Prostate gland (tissue), 2 donors: ENCODE data around the gene ADCY7. TPM values are rescaled to one million over a fixed set of nuclear protein-coding genes. Genes with fewer than 3 reads are reported as not detected.

Source experiments
- DNase-seq: peaks from one replicate; pipeline ENCODE4 v3.0.0-alpha.2; 2019; ENCODE audit warnings: low spot score
- H3K27ac ChIP-seq, 2 donors: fragments of 200-600 bp; sonication (generic); 2 replicates each; pipeline ENCODE4 v1.5.1; 2017 to 2019
- H3K27me3 ChIP-seq: fragments of 200-600 bp; sonication (generic); replicated peaks from 2 replicates; pipeline ENCODE4 v1.5.1; 2019; ENCODE audit not compliant: insufficient read depth
- H3K36me3 ChIP-seq, 2 donors: fragments of 200-600 bp; sonication (generic); 1 replicate in 1 of 2; 2 replicates in 1 of 2; pipeline versions ENCODE4 v1.5.1 to v1.8.1; 2017 to 2019
- H3K4me1 ChIP-seq: fragments of 200-600 bp; sonication (generic); replicated peaks from 2 replicates; pipeline ENCODE4 v1.5.1; 2019
- H3K4me3 ChIP-seq, 2 donors: fragments of 200-600 bp; sonication (generic); 2 replicates each; pipeline ENCODE4 v1.5.1; 2017 to 2019
- H3K9me3 ChIP-seq: fragments of 200-600 bp; sonication (generic); 2 replicates; pipeline ENCODE4 v1.5.1; 2017
- POLR2A ChIP-seq: fragments of 450-650 bp; IDR thresholded peaks from one replicate; pipeline ENCODE4 v1.6.1; 2016; ENCODE audit warnings: antibody characterized with exemption, mild to moderate bottlenecking
- POLR2AphosphoS5 ChIP-seq: sonication (generic); formaldehyde crosslinking; IDR thresholded peaks from one replicate; pipeline ENCODE4 v1.6.1; 2017; ENCODE audit warnings: antibody characterized with exemption
- WGBS: methylation state at CpG from one replicate; pipeline ENCODE4 v1.1.5; 2018; 5-methylcytosine and 5-hydroxymethylcytosine counted together
- intact Hi-C: fragments of 100-400 bp; cut with DNase I; formaldehyde crosslinking; loops from one replicate; pipeline ENCODE4 v1.14.2; 2022
- total RNA-seq, 2 donors: library from RNA; depleted of rRNA; stranded (reverse); fragments of >200 nt; gene quantifications; one replicate each; pipeline ENCODE4 v1.1.0, GENCODE V29; 2016
- TF ChIP-seq, protein P1 (sequence below), 4 experiments: fragments of 200-600 bp in 2 of 4; fragments of 450-650 bp in 2 of 4; sonication (generic) in 2 of 4; IDR thresholded peaks; 1 replicate in 3 of 4; 2 replicates in 1 of 4; pipeline ENCODE4 v1.5.1; 2016 to 2019; ENCODE audit warnings: antibody characterized with exemption in 4 of 4, mild to moderate bottlenecking in 2 of 4, moderate library complexity in 2 of 4

Gene ADCY7
- total RNA-seq, 2 donors from 2014 or later = 2.0 to 10.9 TPM

DNA sequence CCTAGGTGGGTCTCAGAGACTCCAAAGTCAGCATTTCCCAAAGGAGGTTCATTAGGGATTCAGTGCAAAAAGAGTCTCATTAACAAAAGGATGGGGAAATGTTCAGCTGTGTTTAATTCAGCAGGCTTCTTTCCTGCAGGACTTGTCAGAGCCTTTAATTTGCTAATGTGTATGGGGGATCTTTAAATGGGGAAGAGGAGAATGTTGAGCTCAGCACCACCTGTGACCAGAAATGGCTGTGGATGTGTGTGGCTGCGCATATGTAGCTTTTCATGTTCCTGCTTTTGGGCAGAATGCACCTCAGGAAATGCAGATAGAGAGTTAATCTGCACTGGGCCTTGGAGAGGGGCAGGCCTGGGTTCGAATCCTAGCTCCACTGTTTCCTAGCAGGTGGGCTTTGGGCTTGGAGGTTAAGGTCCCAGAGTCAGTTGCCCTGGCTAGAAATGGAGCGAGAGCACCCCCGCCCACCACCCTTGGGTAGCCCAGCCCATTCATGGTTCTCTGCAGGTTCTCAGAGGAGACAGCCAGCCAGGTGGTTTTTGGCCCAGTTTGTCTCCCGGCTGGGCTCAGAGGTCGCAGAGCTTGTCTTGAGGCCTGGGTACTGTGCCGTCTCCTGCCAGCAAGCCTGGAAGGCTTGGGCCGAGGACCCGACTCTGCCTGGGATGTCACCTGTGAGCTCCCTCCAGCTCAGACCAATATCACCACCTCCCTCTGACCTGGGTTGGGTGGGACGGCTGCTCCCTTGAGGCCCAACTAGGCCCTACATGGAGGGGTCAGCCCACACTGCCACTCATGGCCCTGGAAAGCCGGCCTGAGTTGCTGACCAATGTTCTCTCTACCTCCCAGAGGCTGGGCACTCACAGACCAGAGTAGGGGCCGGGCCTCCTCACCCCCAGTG is 9.3 kb downstream of the ADCY7 start:
- Histone ChIP-seq H3K36me3 (no peaks in the 10 kb centered on the region), H3K4me3 (no peak overlapping the region), H3K9me3 (no peaks in the 10 kb centered on the region), H3K27me3 (no peaks in the 10 kb centered on the region), H3K4me1 (no peaks in the 10 kb centered on the region), H3K27ac (no peak overlapping the region)
- intact Hi-C loops = no loop called here
- TF ChIP-seq POLR2AphosphoS5 (no peak), POLR2A (no peak)
- TF ChIP-seq, protein P1, sequence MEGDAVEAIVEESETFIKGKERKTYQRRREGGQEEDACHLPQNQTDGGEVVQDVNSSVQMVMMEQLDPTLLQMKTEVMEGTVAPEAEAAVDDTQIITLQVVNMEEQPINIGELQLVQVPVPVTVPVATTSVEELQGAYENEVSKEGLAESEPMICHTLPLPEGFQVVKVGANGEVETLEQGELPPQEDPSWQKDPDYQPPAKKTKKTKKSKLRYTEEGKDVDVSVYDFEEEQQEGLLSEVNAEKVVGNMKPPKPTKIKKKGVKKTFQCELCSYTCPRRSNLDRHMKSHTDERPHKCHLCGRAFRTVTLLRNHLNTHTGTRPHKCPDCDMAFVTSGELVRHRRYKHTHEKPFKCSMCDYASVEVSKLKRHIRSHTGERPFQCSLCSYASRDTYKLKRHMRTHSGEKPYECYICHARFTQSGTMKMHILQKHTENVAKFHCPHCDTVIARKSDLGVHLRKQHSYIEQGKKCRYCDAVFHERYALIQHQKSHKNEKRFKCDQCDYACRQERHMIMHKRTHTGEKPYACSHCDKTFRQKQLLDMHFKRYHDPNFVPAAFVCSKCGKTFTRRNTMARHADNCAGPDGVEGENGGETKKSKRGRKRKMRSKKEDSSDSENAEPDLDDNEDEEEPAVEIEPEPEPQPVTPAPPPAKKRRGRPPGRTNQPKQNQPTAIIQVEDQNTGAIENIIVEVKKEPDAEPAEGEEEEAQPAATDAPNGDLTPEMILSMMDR (IDR thresholded peaks at IDR 0.05) = no peak
- WGBS = 83% methylated on average over 12 of the region's 12 CpGs
- no peak for DNase-seq

GRCh38 chr16:50276326-50276640 is 9.9 kb downstream of the ADCY7 start:
- Histone ChIP-seq H3K4me1 (no peaks in the 10 kb centered on the region), H3K4me3 (no peak overlapping the region), H3K27me3 (no peaks in the 10 kb centered on the region), H3K9me3 (no peaks in the 10 kb centered on the region), H3K36me3 (no peaks in the 10 kb centered on the region), H3K27ac (no peak overlapping the region)
- 95% methylated on average over 2 of the region's 2 CpGs for WGBS
- TF ChIP-seq, protein P1 (IDR thresholded peaks at IDR 0.05) = no peak
- TF ChIP-seq POLR2A (no peak), POLR2AphosphoS5 (no peak)
- intact Hi-C loops = no loop called here
- DNase-seq = no peak

GRCh38 chr16:50276801-50277555 is 10.6 kb downstream of the ADCY7 start:
- Histone ChIP-seq H3K36me3 (no peaks in the 10 kb centered on the region), H3K4me1 (no peaks in the 10 kb centered on the region), H3K9me3 (no peaks in the 10 kb centered on the region), H3K27ac (no peak overlapping the region), H3K27me3 (no peaks in the 10 kb centered on the region), H3K4me3 (no peak overlapping the region)
- no peak for DNase-seq
- TF ChIP-seq POLR2A (no peak), POLR2AphosphoS5 (no peak)
- TF ChIP-seq, protein P1 (IDR thresholded peaks at IDR 0.05) = no peak
- intact Hi-C loops = no loop called here
- WGBS = 88% methylated on average over 4 of the region's 4 CpGs

GRCh38 chr16:50278251-50278650 is 11.9 kb downstream of the ADCY7 start:
- Histone ChIP-seq H3K9me3 (no peaks in the 10 kb centered on the region), H3K4me1 (no peaks in the 10 kb centered on the region), H3K27me3 (no peaks in the 10 kb centered on the region), H3K27ac (no peak overlapping the region), H3K4me3 (no peak overlapping the region), H3K36me3 (no peaks in the 10 kb centered on the region)
- 77% methylated on average over 3 of the region's 3 CpGs for WGBS
- intact Hi-C loops = no loop called here
- no peak for TF ChIP-seq POLR2A
- TF ChIP-seq, protein P1 (IDR thresholded peaks at IDR 0.05) = no peak
- TF ChIP-seq POLR2AphosphoS5 = no peak
- DNase-seq = no peak
